Gastrocnemius medialis (tissue), 4 donors: Measurements from ENCODE around the gene SRGN. TPM values are rescaled to one million over a fixed set of nuclear protein-coding genes. Genes with fewer than 3 reads are reported as not detected.
A peak's percentile ranks its signal among the peaks of the same experiment; 100 is the strongest.

Experiments used
- ATAC-seq, 2 donors: fragments of 150-250 bp; one replicate each; pipeline ENCODE4 v1.9.1; 2016
- DNase-seq, 2 donors: peaks; one replicate each; pipeline ENCODE4 v3.0.0-alpha.2; 2019
- H3K27ac ChIP-seq, 4 donors: fragments of 200-600 bp; sonication (generic); 1 replicate in 1 of 4; 2 replicates in 3 of 4; pipeline ENCODE4 v1.5.1; 2016 to 2018; ENCODE audit warnings: mild to moderate bottlenecking in 2 of 4, moderate library complexity in 1 of 4
- H3K27me3 ChIP-seq, 3 donors: fragments of 200-600 bp; sonication (generic) in 2 of 3; 1 replicate in 1 of 3; 2 replicates in 2 of 3; pipeline versions ENCODE4 v1.5.1 to v1.6.0; 2016 to 2019; ENCODE audit warnings: mild to moderate bottlenecking in 1 of 3, moderate library complexity in 1 of 3
- H3K36me3 ChIP-seq, 2 donors: fragments of 200-600 bp; sonication (generic) in 1 of 2; one replicate each; pipeline ENCODE4 v1.5.1; 2017 to 2018
- H3K4me1 ChIP-seq, 2 donors: fragments of 200-600 bp; sonication (generic) in 1 of 2; one replicate each; pipeline ENCODE4 v1.5.1; 2016 to 2017; ENCODE audit warnings: mild to moderate bottlenecking in 2 of 2
- H3K4me3 ChIP-seq, 4 donors: fragments of 200-600 bp; sonication (generic) in 3 of 4; 1 replicate in 1 of 4; 2 replicates in 3 of 4; pipeline ENCODE4 v1.5.1; 2016 to 2019; ENCODE audit warnings: mild to moderate bottlenecking in 2 of 4
- H3K9me3 ChIP-seq, 3 donors: fragments of 200-600 bp; sonication (generic) in 2 of 3; 1 replicate in 1 of 3; 2 replicates in 2 of 3; pipeline ENCODE4 v1.5.1; 2016 to 2019
- POLR2A ChIP-seq, 2 donors: fragments of 450-650 bp; IDR thresholded peaks; one replicate each; pipeline ENCODE4 v1.6.1; 2017; ENCODE audit warnings: antibody characterized with exemption in 2 of 2, mild to moderate bottlenecking in 2 of 2, moderate library complexity in 2 of 2
- in situ Hi-C, 4 donors: fragments of 200-750 bp; cut with MboI; loops; one replicate each; pipeline versions ENCODE4 v1.15.0 to v1.8.0; 2017; ENCODE audit warnings: low sequenced_read_pairs in 4 of 4
- intact Hi-C: fragments of 100-400 bp; cut with DNase I; formaldehyde crosslinking; loops from one replicate; pipeline ENCODE4 v1.15.1; 2023; ENCODE audit warnings: low total_unique reads
- total RNA-seq, 4 donors: library from RNA; depleted of rRNA; stranded (reverse); fragments of >200 nt; gene quantifications; one replicate each; pipeline versions ENCODE4 v1.1.0 to v1.2.3, GENCODE V29; 2016
- TF ChIP-seq, protein P1 (sequence below), 5 experiments: fragments of 450-650 bp in 3 of 5; fragments of 200-600 bp in 2 of 5; sonication (generic) in 2 of 5; IDR thresholded peaks in 4 of 5; conservative IDR thresholded peaks in 1 of 5; 1 replicate in 4 of 5; 2 replicates in 1 of 5; pipeline ENCODE4 v1.5.1; 2016 to 2019; ENCODE audit warnings: antibody characterized with exemption in 5 of 5, mild to moderate bottlenecking in 3 of 5, moderate library complexity in 3 of 5

SRGN gene
- total RNA-seq, 4 donors from 2014 or later: 27.1 to 73.1 (median 37.8) TPM

DNA sequence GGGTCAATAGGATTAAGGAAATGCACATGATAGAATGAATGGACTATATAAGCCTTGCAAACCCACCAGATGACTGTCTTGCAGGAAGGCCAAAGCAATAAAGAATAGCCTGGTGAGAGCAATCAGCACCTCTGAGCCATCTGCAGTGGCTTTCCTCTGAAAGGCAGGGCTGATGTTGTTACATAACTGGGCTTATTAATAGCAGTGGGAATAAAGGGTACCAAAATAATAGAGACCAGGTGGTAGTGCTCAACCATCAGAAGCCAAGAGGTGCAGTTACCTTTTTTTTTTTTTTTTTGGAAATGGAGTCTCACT is 19.2 kb downstream of the SRGN start:
- TF ChIP-seq POLR2A (IDR thresholded peaks at IDR 0.05): no peak
- TF ChIP-seq, protein P1, sequence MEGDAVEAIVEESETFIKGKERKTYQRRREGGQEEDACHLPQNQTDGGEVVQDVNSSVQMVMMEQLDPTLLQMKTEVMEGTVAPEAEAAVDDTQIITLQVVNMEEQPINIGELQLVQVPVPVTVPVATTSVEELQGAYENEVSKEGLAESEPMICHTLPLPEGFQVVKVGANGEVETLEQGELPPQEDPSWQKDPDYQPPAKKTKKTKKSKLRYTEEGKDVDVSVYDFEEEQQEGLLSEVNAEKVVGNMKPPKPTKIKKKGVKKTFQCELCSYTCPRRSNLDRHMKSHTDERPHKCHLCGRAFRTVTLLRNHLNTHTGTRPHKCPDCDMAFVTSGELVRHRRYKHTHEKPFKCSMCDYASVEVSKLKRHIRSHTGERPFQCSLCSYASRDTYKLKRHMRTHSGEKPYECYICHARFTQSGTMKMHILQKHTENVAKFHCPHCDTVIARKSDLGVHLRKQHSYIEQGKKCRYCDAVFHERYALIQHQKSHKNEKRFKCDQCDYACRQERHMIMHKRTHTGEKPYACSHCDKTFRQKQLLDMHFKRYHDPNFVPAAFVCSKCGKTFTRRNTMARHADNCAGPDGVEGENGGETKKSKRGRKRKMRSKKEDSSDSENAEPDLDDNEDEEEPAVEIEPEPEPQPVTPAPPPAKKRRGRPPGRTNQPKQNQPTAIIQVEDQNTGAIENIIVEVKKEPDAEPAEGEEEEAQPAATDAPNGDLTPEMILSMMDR (IDR thresholded peaks at IDR 0.05 in 4 of 5, conservative IDR thresholded peaks at IDR 0.05 in 1 of 5): no peak
- H3K9me3 ChIP-seq: no peaks in the 10 kb centered on the region
- ATAC-seq (no peak), DNase-seq (no peak)
- H3K4me1 ChIP-seq: no peaks in the 10 kb centered on the region
- H3K27ac ChIP-seq: no peak overlapping the region
- in situ Hi-C loops: no loop called here
- no peaks in the 10 kb centered on the region for H3K27me3 ChIP-seq
- intact Hi-C loops: no loop called here
- H3K4me3 ChIP-seq: no peak overlapping the region
- H3K36me3 ChIP-seq: no peaks in the 10 kb centered on the region

DNA sequence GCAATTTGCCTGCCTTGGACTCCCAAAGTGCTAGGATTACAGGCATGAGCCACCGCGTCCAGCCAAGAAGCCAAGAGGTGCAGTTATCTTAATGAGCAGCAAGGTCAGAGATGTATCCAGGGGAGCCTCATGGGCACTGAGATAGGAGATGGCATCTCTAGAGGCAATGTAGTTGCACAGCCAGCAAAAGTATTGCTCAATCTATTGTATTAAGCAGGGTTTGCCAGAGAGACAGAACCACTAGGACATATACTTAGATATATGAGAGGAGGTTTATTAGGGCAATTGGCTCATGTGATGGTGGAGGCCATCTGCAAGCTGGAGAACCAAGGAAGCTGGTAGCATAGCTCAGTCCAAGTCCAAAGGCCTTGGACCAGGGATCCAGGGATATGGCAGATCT is 19.8 kb downstream of the SRGN start:
- intact Hi-C loops (no loop called here), in situ Hi-C loops (no loop called here)
- Histone ChIP-seq H3K36me3 (no peaks in the 10 kb centered on the region), H3K9me3 (no peaks in the 10 kb centered on the region), H3K4me1 (no peaks in the 10 kb centered on the region), H3K27me3 (no peaks in the 10 kb centered on the region), H3K27ac (no peak overlapping the region), H3K4me3 (no peak overlapping the region)
- DNase-seq: no peak
- no peak for TF ChIP-seq POLR2A (IDR thresholded peaks at IDR 0.05)
- TF ChIP-seq, protein P1 (IDR thresholded peaks at IDR 0.05 in 4 of 5, conservative IDR thresholded peaks at IDR 0.05 in 1 of 5): no peak
- ATAC-seq: no peak

DNA sequence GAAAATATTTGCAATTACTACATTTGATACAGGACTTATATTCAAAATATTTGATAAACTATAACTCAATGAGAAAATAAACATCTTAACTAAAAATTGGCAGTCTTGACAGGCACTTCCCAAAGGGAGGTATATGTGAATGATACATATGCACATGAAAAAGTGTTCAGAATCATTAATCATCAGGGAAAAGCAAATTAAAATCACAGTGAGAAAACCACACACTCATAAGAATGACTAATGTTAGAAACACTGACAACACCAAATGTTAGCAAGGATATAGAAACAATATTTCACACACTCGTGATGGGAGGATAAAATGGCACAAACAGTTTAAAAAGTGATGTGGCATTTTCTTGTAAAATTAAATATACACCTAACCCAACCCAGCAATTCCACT is 32.0 kb downstream of the SRGN start:
- TF ChIP-seq, protein P1 (IDR thresholded peaks at IDR 0.05 in 4 of 5, conservative IDR thresholded peaks at IDR 0.05 in 1 of 5): no peak
- no peak for TF ChIP-seq POLR2A (IDR thresholded peaks at IDR 0.05)
- peaks cover 7% of the 10 kb centered on the region in 2 donors for H3K4me1 ChIP-seq
- no peak overlapping the region for H3K27ac ChIP-seq
- H3K9me3 ChIP-seq: no peaks in the 10 kb centered on the region
- H3K36me3 ChIP-seq: no peaks in the 10 kb centered on the region
- intact Hi-C loops: no loop called here
- H3K27me3 ChIP-seq: no peaks in the 10 kb centered on the region
- DNase-seq (no peak), ATAC-seq (no peak)
- H3K4me3 ChIP-seq: no peak overlapping the region
- in situ Hi-C loops: loop anchor here in 1 of 4 donors (10.0 kb wide), 1 partner anchor 55 kb away; no protein-coding TSS in a partner anchor

DNA sequence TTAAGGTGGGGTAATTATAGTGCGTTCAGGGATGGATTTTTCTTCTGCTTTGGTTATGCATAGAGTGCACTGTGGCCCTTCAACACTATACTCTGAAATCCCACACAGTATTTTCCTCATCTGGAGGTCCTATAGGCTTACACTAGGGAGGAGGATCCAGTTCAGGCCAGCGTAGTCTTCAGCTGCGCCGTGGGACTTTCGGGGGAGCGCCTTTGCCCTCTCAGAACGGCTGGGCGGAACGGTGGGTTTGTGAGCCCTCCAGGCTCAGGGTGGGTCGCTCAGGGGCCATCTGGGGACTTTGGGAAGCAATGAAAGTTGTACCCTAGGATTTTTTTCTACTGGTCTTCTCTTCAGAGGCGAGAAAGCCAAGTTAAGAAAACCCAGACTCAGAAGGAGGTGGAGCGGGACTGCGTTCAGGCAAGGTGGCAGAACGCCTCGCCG is 35.4 kb downstream of the SRGN start:
- Histone ChIP-seq H3K4me1 (peaks cover 18 to 20% of the 10 kb centered on the region in 2 donors), H3K4me3 (peak overlapping the region; percentile 57 to 90 (median 78)), H3K27ac (peak overlapping the region; percentile 91 to 97 (median 96)), H3K27me3 (no peaks in the 10 kb centered on the region), H3K9me3 (no peaks in the 10 kb centered on the region), H3K36me3 (no peaks in the 10 kb centered on the region)
- peak; percentile 83 to 85 for ATAC-seq
- intact Hi-C loops (loop anchor here (2.0 kb wide), 1 partner anchor 135 kb away; the partner anchor contains the start of gene KIFBP), in situ Hi-C loops (loop anchor here in 1 of 4 donors (10.0 kb wide), 1 partner anchor 51 kb away; no protein-coding TSS in a partner anchor)
- DNase-seq: no peak
- TF ChIP-seq POLR2A (IDR thresholded peaks at IDR 0.05): no peak
- TF ChIP-seq, protein P1 (IDR thresholded peaks at IDR 0.05 in 4 of 5, conservative IDR thresholded peaks at IDR 0.05 in 1 of 5): peak in 1 of 5 experiments; percentile 35
